ENCODE data around the gene FBLN2.

FBLN2 gene

DNA sequence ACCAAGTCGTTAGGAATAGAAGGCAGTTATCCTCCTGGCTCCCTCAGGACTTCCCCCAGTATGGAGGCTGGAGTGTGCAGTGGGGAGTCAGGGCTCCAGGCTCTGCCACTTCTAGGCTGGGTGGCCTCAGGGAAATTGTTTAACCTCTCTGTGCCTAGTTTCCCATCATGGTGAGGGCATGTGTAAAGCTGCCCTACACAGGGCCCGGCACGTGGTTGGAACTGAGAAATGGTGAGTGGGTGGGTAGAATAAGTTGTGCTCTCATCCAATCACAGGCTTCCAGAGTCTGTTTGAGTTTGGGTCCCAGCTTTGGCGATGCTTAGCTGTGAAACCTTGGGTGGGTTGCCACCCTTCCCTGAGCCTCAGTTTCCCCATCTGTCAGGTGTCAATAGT is 117.3 kb downstream of the FBLN2 start:
- no peaks in the 10 kb centered on the region; the same call in 1 of the 2 replicates for H3K27me3 ChIP-seq (ENCODE audit: insufficient read depth, low read depth)
- H4K20me1 ChIP-seq (ENCODE audit: insufficient read depth) = no peaks in the 10 kb centered on the region
- H3K4me1 ChIP-seq (ENCODE audit: low read depth, poor library complexity, severe bottlenecking) = no peaks in the 10 kb centered on the region
- TF ChIP-seq, protein P1, sequence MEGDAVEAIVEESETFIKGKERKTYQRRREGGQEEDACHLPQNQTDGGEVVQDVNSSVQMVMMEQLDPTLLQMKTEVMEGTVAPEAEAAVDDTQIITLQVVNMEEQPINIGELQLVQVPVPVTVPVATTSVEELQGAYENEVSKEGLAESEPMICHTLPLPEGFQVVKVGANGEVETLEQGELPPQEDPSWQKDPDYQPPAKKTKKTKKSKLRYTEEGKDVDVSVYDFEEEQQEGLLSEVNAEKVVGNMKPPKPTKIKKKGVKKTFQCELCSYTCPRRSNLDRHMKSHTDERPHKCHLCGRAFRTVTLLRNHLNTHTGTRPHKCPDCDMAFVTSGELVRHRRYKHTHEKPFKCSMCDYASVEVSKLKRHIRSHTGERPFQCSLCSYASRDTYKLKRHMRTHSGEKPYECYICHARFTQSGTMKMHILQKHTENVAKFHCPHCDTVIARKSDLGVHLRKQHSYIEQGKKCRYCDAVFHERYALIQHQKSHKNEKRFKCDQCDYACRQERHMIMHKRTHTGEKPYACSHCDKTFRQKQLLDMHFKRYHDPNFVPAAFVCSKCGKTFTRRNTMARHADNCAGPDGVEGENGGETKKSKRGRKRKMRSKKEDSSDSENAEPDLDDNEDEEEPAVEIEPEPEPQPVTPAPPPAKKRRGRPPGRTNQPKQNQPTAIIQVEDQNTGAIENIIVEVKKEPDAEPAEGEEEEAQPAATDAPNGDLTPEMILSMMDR (conservative IDR thresholded peaks at IDR 0.05; ENCODE audit: low read depth, low read length) = no peak
- H3K36me3 ChIP-seq (ENCODE audit: insufficient read depth) = no peaks in the 10 kb centered on the region
- H3K27ac ChIP-seq = no peak overlapping the region
- no peak overlapping the region for H3K9ac ChIP-seq
- H3K79me2 ChIP-seq (ENCODE audit: insufficient read depth, low read depth) = no peaks in the 10 kb centered on the region
- H2AFZ ChIP-seq (ENCODE audit: low read depth) = no peak overlapping the region
- no peak overlapping the region for H3K4me2 ChIP-seq
- no peak overlapping the region for H3K4me3 ChIP-seq (IDR thresholded peaks at IDR 0.05; ENCODE audit: insufficient read depth, low read depth, low read length)

DNA sequence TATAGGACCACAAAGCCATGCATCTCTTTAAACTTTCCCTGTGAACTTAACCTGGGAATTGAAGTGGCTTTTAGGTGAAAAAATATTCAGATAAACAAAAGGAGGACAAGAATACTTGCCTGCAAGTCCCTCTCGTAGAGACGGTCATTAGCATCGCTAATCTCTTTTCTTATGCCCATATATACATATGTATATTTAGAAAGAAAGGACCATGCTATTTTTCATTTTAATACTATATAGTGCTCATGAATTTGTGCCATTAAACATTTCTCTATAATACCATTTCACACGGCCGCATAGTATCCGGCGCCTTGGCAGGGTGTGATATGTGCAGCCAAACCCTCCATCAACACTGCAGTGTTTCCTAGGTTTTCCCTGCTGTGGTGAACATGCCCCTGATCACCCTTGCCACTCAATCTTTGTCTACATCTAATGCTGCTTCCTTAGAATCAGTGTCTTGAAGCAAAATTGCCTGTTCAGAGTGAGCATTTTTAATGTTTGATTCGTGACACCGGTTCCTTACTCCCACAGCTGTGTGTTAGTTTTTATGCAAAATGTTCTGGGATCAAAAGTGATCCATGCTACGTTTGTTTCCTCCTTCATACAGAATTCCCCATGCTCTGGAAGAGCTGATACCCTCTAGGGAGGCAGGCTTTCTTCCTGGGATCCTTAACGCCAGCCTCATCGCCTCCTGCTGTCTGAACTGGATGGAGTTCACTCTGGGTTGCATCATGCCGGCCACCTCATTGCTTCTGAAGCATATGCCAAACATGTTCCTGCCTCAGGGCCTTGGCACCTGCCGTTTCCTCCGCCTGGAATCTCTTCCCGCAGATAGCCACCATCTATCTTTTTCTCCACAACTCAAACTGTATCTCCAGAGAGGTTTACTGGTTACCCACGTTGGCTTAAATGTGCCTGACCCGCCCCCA is 118.1 kb downstream of the FBLN2 start:
- no peaks in the 10 kb centered on the region for H3K4me1 ChIP-seq (ENCODE audit: low read depth, poor library complexity, severe bottlenecking)
- no peak overlapping the region for H3K4me2 ChIP-seq
- TF ChIP-seq, protein P1 (conservative IDR thresholded peaks at IDR 0.05; ENCODE audit: low read depth, low read length) = no peak
- no peaks in the 10 kb centered on the region for H3K79me2 ChIP-seq (ENCODE audit: insufficient read depth, low read depth)
- no peaks in the 10 kb centered on the region; the same call in 1 of the 2 replicates for H3K27me3 ChIP-seq (ENCODE audit: insufficient read depth, low read depth)
- H2AFZ ChIP-seq (ENCODE audit: low read depth) = no peak overlapping the region
- no peak overlapping the region for H3K27ac ChIP-seq
- no peaks in the 10 kb centered on the region for H4K20me1 ChIP-seq (ENCODE audit: insufficient read depth)
- no peak overlapping the region for H3K4me3 ChIP-seq (IDR thresholded peaks at IDR 0.05; ENCODE audit: insufficient read depth, low read depth, low read length)
- H3K9ac ChIP-seq = no peak overlapping the region
- H3K36me3 ChIP-seq (ENCODE audit: insufficient read depth) = no peaks in the 10 kb centered on the region

DNA sequence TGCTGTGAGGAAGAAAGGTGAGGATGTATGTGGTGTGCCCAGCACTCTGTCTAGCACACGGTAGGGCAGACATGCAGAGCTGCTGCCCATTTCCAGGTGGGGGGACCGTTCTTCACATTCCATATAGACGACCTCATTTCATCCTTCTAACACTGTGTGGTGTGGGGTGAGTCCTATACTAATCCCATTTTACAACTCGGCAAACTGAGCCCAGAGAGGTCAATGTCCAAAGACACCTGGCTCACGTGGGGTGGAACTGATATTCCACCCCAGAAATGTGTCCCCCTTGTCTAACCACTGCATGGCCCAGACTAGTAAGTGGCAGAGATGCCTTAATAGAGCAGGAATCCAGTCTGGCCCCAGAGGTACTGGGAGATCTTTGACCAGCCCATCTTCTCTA is 119.2 kb downstream of the FBLN2 start:
- Histone ChIP-seq H4K20me1 (ENCODE audit: insufficient read depth) (no peaks in the 10 kb centered on the region), H3K9ac (no peak overlapping the region), H3K4me3 (IDR thresholded peaks at IDR 0.05; ENCODE audit: insufficient read depth, low read depth, low read length) (no peak overlapping the region), H3K4me1 (ENCODE audit: low read depth, poor library complexity, severe bottlenecking) (no peaks in the 10 kb centered on the region), H3K27ac (no peak overlapping the region), H2AFZ (ENCODE audit: low read depth) (no peak overlapping the region), H3K27me3 (ENCODE audit: insufficient read depth, low read depth) (no peaks in the 10 kb centered on the region; the same call in 1 of the 2 replicates), H3K36me3 (ENCODE audit: insufficient read depth) (no peaks in the 10 kb centered on the region), H3K79me2 (ENCODE audit: insufficient read depth, low read depth) (no peaks in the 10 kb centered on the region), H3K4me2 (no peak overlapping the region)
- TF ChIP-seq, protein P1 (conservative IDR thresholded peaks at IDR 0.05; ENCODE audit: low read depth, low read length) = no peak

DNA sequence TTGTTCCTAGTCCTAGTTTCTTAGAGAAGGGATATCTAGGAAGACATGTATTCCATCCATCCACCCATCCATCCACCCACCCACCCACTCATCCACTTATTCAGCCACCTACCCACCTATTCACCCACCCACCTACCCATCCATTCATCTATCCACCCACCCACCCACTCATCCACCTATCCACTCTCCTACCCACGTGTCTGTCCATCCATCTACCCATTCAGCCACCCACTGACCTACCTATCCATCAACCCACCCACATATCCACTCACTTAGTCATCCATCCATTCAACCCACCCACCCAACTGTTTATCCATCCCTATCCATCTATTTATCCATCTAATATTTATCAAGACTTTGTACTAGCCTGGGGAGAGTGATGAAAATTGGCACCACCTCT is 120.5 kb downstream of the FBLN2 start:
- no peaks in the 10 kb centered on the region for H3K36me3 ChIP-seq (ENCODE audit: insufficient read depth)
- no peak overlapping the region for H2AFZ ChIP-seq (ENCODE audit: low read depth)
- no peaks in the 10 kb centered on the region for H3K79me2 ChIP-seq (ENCODE audit: insufficient read depth, low read depth)
- H3K27ac ChIP-seq = no peak overlapping the region
- no peak overlapping the region for H3K4me3 ChIP-seq (IDR thresholded peaks at IDR 0.05; ENCODE audit: insufficient read depth, low read depth, low read length)
- H3K27me3 ChIP-seq (ENCODE audit: insufficient read depth, low read depth) = peaks cover 3% of the 10 kb centered on the region; the same call in 1 of the 2 replicates
- H4K20me1 ChIP-seq (ENCODE audit: insufficient read depth) = no peaks in the 10 kb centered on the region
- no peak overlapping the region for H3K4me2 ChIP-seq
- no peak overlapping the region for H3K9ac ChIP-seq
- TF ChIP-seq, protein P1 (conservative IDR thresholded peaks at IDR 0.05; ENCODE audit: low read depth, low read length) = no peak
- H3K4me1 ChIP-seq (ENCODE audit: low read depth, poor library complexity, severe bottlenecking) = no peaks in the 10 kb centered on the region
